Nephron (organoid): Measurements from ENCODE around the gene KLRC2.
"Not testable (repeated sequence)": the region's sequence is repeated elsewhere in the genome, so short reads cannot be mapped to it uniquely, and the experiment has no call there.

Experiments used
- H3K27ac Mint-ChIP-seq, 3 experiments: 2 replicates each; pipeline ENCODE4 v1.8.0; 2020; ENCODE audit warnings: mixed read lengths in 3 of 3, mild to moderate bottlenecking in 2 of 3, moderate library complexity in 1 of 3
- H3K27me3 Mint-ChIP-seq: 2 replicates; pipeline ENCODE4 v1.8.0; 2021; ENCODE audit warnings: low read depth, mild to moderate bottlenecking, moderate library complexity, mixed read lengths
- H3K36me3 Mint-ChIP-seq: 2 replicates; pipeline ENCODE4 v1.8.0; 2020; ENCODE audit warnings: low read depth, mixed read lengths
- H3K4me1 Mint-ChIP-seq: 2 replicates; pipeline ENCODE4 v1.8.0; 2020; ENCODE audit warnings: mixed read lengths
- H3K4me3 Mint-ChIP-seq, 3 experiments: 2 replicates each; pipeline ENCODE4 v1.8.0; 2020; ENCODE audit warnings: mild to moderate bottlenecking in 3 of 3, mixed read lengths in 3 of 3, moderate library complexity in 2 of 3
- H3K9me3 Mint-ChIP-seq: 2 replicates; pipeline ENCODE4 v1.8.0; 2020; ENCODE audit warnings: mixed read lengths
- CTCF ChIP-seq, 3 experiments: fragments of 200-600 bp; sonication (generic); IDR thresholded peaks; one replicate each; pipeline ENCODE4 v1.5.0; 2021; ENCODE audit warnings: antibody characterized with exemption in 3 of 3; ENCODE audit not compliant: unreplicated experiment in 3 of 3

KLRC2 gene

GRCh38 chr12:10435816-10436215, at the start of gene KLRC2:
KLRC2 (minus strand) TSS chr12:10436010; CDS start chr12:10435986, 24 bp downstream.
- not testable (repeated sequence) for H3K4me3 Mint-ChIP-seq, H3K27me3 Mint-ChIP-seq, H3K36me3 Mint-ChIP-seq, H3K4me1 Mint-ChIP-seq, H3K27ac Mint-ChIP-seq, H3K9me3 Mint-ChIP-seq

- H3K27ac Mint-ChIP-seq, H3K36me3 Mint-ChIP-seq, H3K4me3 Mint-ChIP-seq, H3K4me1 Mint-ChIP-seq, H3K27me3 Mint-ChIP-seq: not testable (repeated sequence)
- H3K9me3 Mint-ChIP-seq = peaks cover 11% of the 10 kb centered on the region
Observed at GRCh38 chr12:10481901-10482300, 46.1 kb upstream of the KLRC2 start.

GRCh38 chr12:10472808-10473207, 37.0 kb upstream of the KLRC2 start:
- H3K36me3 Mint-ChIP-seq, H3K27ac Mint-ChIP-seq, H3K4me3 Mint-ChIP-seq, H3K27me3 Mint-ChIP-seq, H3K4me1 Mint-ChIP-seq: not testable (repeated sequence)
- H3K9me3 Mint-ChIP-seq = peaks cover 16% of the 10 kb centered on the region

- peaks cover 10% of the 10 kb centered on the region for H3K9me3 Mint-ChIP-seq
- TF ChIP-seq CTCF (IDR thresholded peaks at IDR 0.05; ENCODE audit: unreplicated experiment in 3 of 3) = no peak
- no peaks in the 10 kb centered on the region for H3K36me3 Mint-ChIP-seq
- H3K4me1 Mint-ChIP-seq = no peaks in the 10 kb centered on the region
- H3K27ac Mint-ChIP-seq = no peak overlapping the region
- no peaks in the 10 kb centered on the region for H3K27me3 Mint-ChIP-seq
- no peak overlapping the region for H3K4me3 Mint-ChIP-seq
Observed at GRCh38 chr12:10469701-10470100, 33.9 kb upstream of the KLRC2 start.

- TF ChIP-seq CTCF (IDR thresholded peaks at IDR 0.05; ENCODE audit: unreplicated experiment in 3 of 3) = no peak
- no peaks in the 10 kb centered on the region for H3K36me3 Mint-ChIP-seq
- H3K27ac Mint-ChIP-seq = no peak overlapping the region
- no peaks in the 10 kb centered on the region for H3K4me1 Mint-ChIP-seq
- no peaks in the 10 kb centered on the region for H3K27me3 Mint-ChIP-seq
- no peak overlapping the region for H3K4me3 Mint-ChIP-seq
- H3K9me3 Mint-ChIP-seq = peaks cover 16% of the 10 kb centered on the region
Observed at GRCh38 chr12:10466311-10466710, 30.5 kb upstream of the KLRC2 start.

- no peaks in the 10 kb centered on the region for H3K36me3 Mint-ChIP-seq
- H3K4me1 Mint-ChIP-seq = no peaks in the 10 kb centered on the region
- H3K4me3 Mint-ChIP-seq = no peak overlapping the region
- no peak overlapping the region for H3K27ac Mint-ChIP-seq
- H3K27me3 Mint-ChIP-seq = peaks cover 4% of the 10 kb centered on the region
- H3K9me3 Mint-ChIP-seq = peaks cover 44% of the 10 kb centered on the region
- no peak for TF ChIP-seq CTCF (IDR thresholded peaks at IDR 0.05; ENCODE audit: unreplicated experiment in 3 of 3)
Observed at GRCh38 chr12:10457760-10458159, 21.9 kb upstream of the KLRC2 start.

- peaks cover 4% of the 10 kb centered on the region for H3K27me3 Mint-ChIP-seq
- H3K4me1 Mint-ChIP-seq = no peaks in the 10 kb centered on the region
- no peaks in the 10 kb centered on the region for H3K36me3 Mint-ChIP-seq
- no peak for TF ChIP-seq CTCF (IDR thresholded peaks at IDR 0.05; ENCODE audit: unreplicated experiment in 3 of 3)
- H3K27ac Mint-ChIP-seq = no peak overlapping the region
- H3K9me3 Mint-ChIP-seq = peaks cover 40% of the 10 kb centered on the region
- no peak overlapping the region for H3K4me3 Mint-ChIP-seq
Observed at GRCh38 chr12:10456856-10457255, 21.0 kb upstream of the KLRC2 start.

- no peaks in the 10 kb centered on the region for H3K4me1 Mint-ChIP-seq
- H3K9me3 Mint-ChIP-seq = peaks cover 38% of the 10 kb centered on the region
Observed at GRCh38 chr12:10455766-10456165, 20.0 kb upstream of the KLRC2 start.

More at GRCh38 chr12:10455766-10456165, 20.0 kb upstream of the KLRC2 start:
- Mint-ChIP-seq H3K36me3 (no peaks in the 10 kb centered on the region), H3K27ac (no peak overlapping the region), H3K4me3 (no peak overlapping the region), H3K27me3 (peaks cover 4% of the 10 kb centered on the region)
- no peak for TF ChIP-seq CTCF (IDR thresholded peaks at IDR 0.05; ENCODE audit: unreplicated experiment in 3 of 3)
